Ovary (tissue), 9 donors: Measurements from ENCODE around the gene ZNF615. TPM values are rescaled to one million over a fixed set of nuclear protein-coding genes. Genes with fewer than 3 reads are reported as not detected.
"Not testable (repeated sequence)": the region's sequence is repeated elsewhere in the genome, so short reads cannot be mapped to it uniquely, and the experiment has no call there.

Source experiments
- DNase-seq, 5 donors: peaks; one replicate each; pipeline ENCODE4 v3.0.0-alpha.2; 2019 to 2020
- H3K27ac ChIP-seq, 2 donors: fragments of 200-600 bp; one replicate each; pipeline versions ENCODE4 v1.5.1 to v1.8.0; 2019 to 2022
- H3K27me3 ChIP-seq: fragments of 200-600 bp; one replicate; pipeline ENCODE4 v1.8.0; 2022
- H3K36me3 ChIP-seq: fragments of 200-600 bp; sonication (generic); one replicate; pipeline ENCODE4 v1.5.1; 2019
- H3K4me1 ChIP-seq: one replicate; pipeline ENCODE4 v1.8.1; 2013; ENCODE audit warnings: mild to moderate bottlenecking, moderate library complexity; ENCODE audit not compliant: insufficient read depth
- H3K4me3 ChIP-seq: fragments of 200-600 bp; sonication (generic); one replicate; pipeline ENCODE4 v1.5.1; 2017
- H3K9me3 ChIP-seq, 2 donors: fragments of 200-600 bp in 1 of 2; sonication (generic) in 1 of 2; one replicate each; pipeline versions ENCODE4 v1.5.1 to v1.8.1; 2013 to 2019; ENCODE audit warnings: mild to moderate bottlenecking in 1 of 2, moderate library complexity in 1 of 2
- CTCF ChIP-seq, 3 donors: fragments of 450-650 bp in 2 of 3; fragments of 200-600 bp in 1 of 3; IDR thresholded peaks; one replicate each; pipeline versions ENCODE4 v1.5.1 to v1.8.0; 2016 to 2022; ENCODE audit warnings: antibody characterized with exemption in 3 of 3, mild to moderate bottlenecking in 1 of 3
- EP300 ChIP-seq: sonication (generic); formaldehyde crosslinking; IDR thresholded peaks from one replicate; pipeline ENCODE4 v1.6.1; 2017; ENCODE audit warnings: antibody characterized with exemption
- POLR2A ChIP-seq: fragments of 450-650 bp; IDR thresholded peaks from one replicate; pipeline ENCODE4 v1.6.1; 2017; ENCODE audit warnings: antibody characterized with exemption, mild to moderate bottlenecking, moderate library complexity
- WGBS, 3 donors: extraction: QIAGEN DNeasy Blood & Tissue Kit in 1 of 3; methylation state at CpG; one replicate each; pipeline versions ENCODE4 v1.1.5 to v1.1.7; 2013 to 2017; 5-methylcytosine and 5-hydroxymethylcytosine counted together
- intact Hi-C, 4 donors: fragments of 100-400 bp; cut with DNase I; formaldehyde crosslinking; loops; one replicate each; pipeline versions ENCODE4 v1.11.0 to v1.15.1; 2022 to 2023
- polyA plus RNA-seq, 2 donors: library from polyadenylated mRNA; stranded (reverse); fragments of 200-250 nt in 1 of 2; fragments of 350-450 nt in 1 of 2; fragmentation: Illumina TruSeq in 1 of 2; extraction: RNeasy Lipid Tissue Mini Kit (QIAGEN cat#74804) in 1 of 2; gene quantifications; one replicate each; pipeline ENCODE4 v1.2.3, GENCODE V29; 2013 to 2014
- total RNA-seq, 7 donors: library from RNA; depleted of rRNA in 2 of 7; stranded (reverse); fragments of >200 nt in 2 of 7; fragmentation: NEBNext Ultra II Directional in 3 of 7; extraction: Animal tissue kit (Norgen Biotek cat#: 25700) in 3 of 7; gene quantifications; one replicate each; pipeline versions ENCODE4 v1.1.0 to v1.2.4, GENCODE V29; 2016 to 2023
- donor health status: DM: no; HTN: no; CAD: no; lungs with moderate emphysema.
- donor health status: DM: no; HTN: no; CAD: no.
- donor health status: Bipolar disorder and iron deficiency.
- donor health status: DM: yes; HTN: yes; CAD: no.
- donor health status: DM: no; HTN: no; CAD: no.
- donor health status: DM: yes; HTN: yes; CAD: no.

ZNF615 gene
- total and polyA plus RNA-seq, 9 donors = 6.8 to 20.0 (median 14.4) TPM

GRCh38 chr19:51994048-51994644 is 13.9 kb downstream of the ZNF615 start:
- Histone ChIP-seq H3K27ac (no peak overlapping the region), H3K36me3 (peaks cover 4% of the 10 kb centered on the region), H3K4me3 (no peak overlapping the region), H3K4me1 (no peaks in the 10 kb centered on the region), H3K9me3 (peaks cover 15 to 66% of the 10 kb centered on the region in 2 donors), H3K27me3 (no peaks in the 10 kb centered on the region)
- no peak for DNase-seq
- no peak for TF ChIP-seq POLR2A
- WGBS, 3 donors = 95 to 99% (median 98%) methylated on average over 2 of the region's 2 CpGs
- intact Hi-C loops = no loop called here

- intact Hi-C loops = no loop called here
- peaks cover 4% of the 10 kb centered on the region for H3K36me3 ChIP-seq
- no peaks in the 10 kb centered on the region for H3K4me1 ChIP-seq
- TF ChIP-seq EP300 (no peak), CTCF (IDR thresholded peaks at IDR 0.05) (no peak), POLR2A (no peak)
- no peak overlapping the region for H3K27ac ChIP-seq
- no peaks in the 10 kb centered on the region for H3K27me3 ChIP-seq
- peaks cover 15 to 64% of the 10 kb centered on the region in 2 donors for H3K9me3 ChIP-seq
- DNase-seq = no peak
- H3K4me3 ChIP-seq = no peak overlapping the region
- 98 to 99% (median 99%) methylated on average over 10 of the region's 10 CpGs for WGBS, 3 donors
These were observed 14.6 kb downstream of the ZNF615 start for GRCh38 chr19:51993422-51993821.

GRCh38 chr19:51986309-51987291 is 21.4 kb downstream of the ZNF615 start, which contains the start of gene ZNF350:
Gene ZNF350, minus strand, starts transcription at chr19:51986840. Its CDS starts 12,480 bp downstream, at chr19:51974360.
- H3K36me3 ChIP-seq = no peaks in the 10 kb centered on the region

GRCh38 chr19:51983361-51983760 is 24.6 kb downstream of the ZNF615 start:
- no peak overlapping the region for H3K27ac ChIP-seq
- no peak for TF ChIP-seq EP300
- no peak for TF ChIP-seq CTCF (IDR thresholded peaks at IDR 0.05)
- WGBS, 3 donors = 90 to 97% (median 92%) methylated on average over 4 of the region's 4 CpGs
- DNase-seq = no peak
- no peak overlapping the region for H3K4me3 ChIP-seq
- H3K27me3 ChIP-seq = no peaks in the 10 kb centered on the region
- intact Hi-C loops = no loop called here
- H3K36me3 ChIP-seq = no peaks in the 10 kb centered on the region
- peaks cover 3% of the 10 kb centered on the region for H3K4me1 ChIP-seq
- peaks cover 0 to 41% of the 10 kb centered on the region in 2 donors for H3K9me3 ChIP-seq

More at GRCh38 chr19:51986309-51987291, 21.4 kb downstream of the ZNF615 start, which contains the start of gene ZNF350:
- Histone ChIP-seq H3K4me3 (peak within 1 kb of the TSS; percentile 70), H3K27me3 (no peaks in the 10 kb centered on the region), H3K4me1 (peaks cover 3% of the 10 kb centered on the region), H3K27ac (peak within 1 kb of the TSS; percentile 12 to 41), H3K9me3 (peaks cover 0 to 21% of the 10 kb centered on the region in 2 donors)
- intact Hi-C loops = no loop called here
- TF ChIP-seq EP300 (no peak), POLR2A (peak; percentile 19)
- peak; percentile 85 to 90 (median 89) for DNase-seq
- 1 to 2% (median 2%) methylated on average over 33 of the region's 33 CpGs for WGBS, 3 donors

- H3K9me3 ChIP-seq = peaks cover 0 to 64% of the 10 kb centered on the region in 2 donors
- H3K4me1 ChIP-seq, H3K27me3 ChIP-seq, H3K36me3 ChIP-seq, H3K4me3 ChIP-seq, H3K27ac ChIP-seq, DNase-seq, intact Hi-C loops: not testable (repeated sequence)
- 91 to 96% (median 95%) methylated on average over 6 of the region's 6 CpGs for WGBS, 3 donors
These were observed 27.1 kb downstream of the ZNF615 start for GRCh38 chr19:51980926-51981325.
